ENCODE results near the gene TMEM267. TPM values are rescaled to one million over a fixed set of nuclear protein-coding genes. Genes with fewer than 3 reads are reported as not detected.

Gene TMEM267, protein sequence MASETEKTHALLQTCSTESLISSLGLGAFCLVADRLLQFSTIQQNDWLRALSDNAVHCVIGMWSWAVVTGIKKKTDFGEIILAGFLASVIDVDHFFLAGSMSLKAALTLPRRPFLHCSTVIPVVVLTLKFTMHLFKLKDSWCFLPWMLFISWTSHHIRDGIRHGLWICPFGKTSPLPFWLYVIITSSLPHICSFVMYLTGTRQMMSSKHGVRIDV
- 10.6 and 10.8 TPM in 2 replicates for total RNA-seq

DNA sequence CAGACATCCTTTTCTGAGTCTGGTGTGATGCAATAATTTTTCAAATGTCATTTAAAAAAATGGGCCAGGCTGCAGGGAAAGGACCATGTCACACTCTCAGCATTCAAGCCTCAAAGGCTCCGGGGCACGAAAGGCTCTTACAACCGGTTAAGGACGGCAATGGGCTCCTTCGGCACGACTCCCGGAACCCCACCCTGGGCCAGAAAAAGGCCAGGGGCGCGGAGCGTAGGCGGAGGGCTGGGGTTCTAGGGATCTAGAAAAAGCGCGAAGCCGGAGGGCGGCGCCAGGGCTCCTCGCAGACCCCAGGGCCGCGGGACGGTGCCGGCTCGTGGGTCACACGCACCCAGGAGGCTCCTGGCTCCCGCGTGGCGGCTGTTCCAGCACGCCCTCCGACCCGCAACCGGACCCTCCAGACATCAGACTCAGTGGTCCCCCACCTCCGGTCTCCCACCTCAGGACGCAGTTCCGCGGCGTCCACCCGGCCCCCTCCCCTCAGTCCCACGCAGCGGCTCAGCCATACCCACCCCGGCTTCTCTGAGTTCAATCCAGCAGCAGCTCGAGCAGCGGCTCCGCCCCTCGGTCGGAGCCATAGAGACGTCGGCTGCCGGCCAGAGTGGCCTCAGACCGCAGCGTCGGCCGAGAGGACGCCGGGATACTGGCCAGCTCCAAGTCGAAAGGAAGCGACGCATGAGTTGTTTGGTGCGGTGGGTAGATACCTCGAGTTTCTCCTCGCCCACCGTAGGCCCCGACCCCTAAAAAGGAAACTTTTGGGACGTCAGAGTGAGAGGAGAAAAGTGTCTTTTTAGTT, at the start of gene TMEM267:
Gene TMEM267, minus strand, starts transcription at position 568 of the 808 bp plus-strand sequence. CDS start 29,896 bp downstream, outside the sequence.

DNA sequence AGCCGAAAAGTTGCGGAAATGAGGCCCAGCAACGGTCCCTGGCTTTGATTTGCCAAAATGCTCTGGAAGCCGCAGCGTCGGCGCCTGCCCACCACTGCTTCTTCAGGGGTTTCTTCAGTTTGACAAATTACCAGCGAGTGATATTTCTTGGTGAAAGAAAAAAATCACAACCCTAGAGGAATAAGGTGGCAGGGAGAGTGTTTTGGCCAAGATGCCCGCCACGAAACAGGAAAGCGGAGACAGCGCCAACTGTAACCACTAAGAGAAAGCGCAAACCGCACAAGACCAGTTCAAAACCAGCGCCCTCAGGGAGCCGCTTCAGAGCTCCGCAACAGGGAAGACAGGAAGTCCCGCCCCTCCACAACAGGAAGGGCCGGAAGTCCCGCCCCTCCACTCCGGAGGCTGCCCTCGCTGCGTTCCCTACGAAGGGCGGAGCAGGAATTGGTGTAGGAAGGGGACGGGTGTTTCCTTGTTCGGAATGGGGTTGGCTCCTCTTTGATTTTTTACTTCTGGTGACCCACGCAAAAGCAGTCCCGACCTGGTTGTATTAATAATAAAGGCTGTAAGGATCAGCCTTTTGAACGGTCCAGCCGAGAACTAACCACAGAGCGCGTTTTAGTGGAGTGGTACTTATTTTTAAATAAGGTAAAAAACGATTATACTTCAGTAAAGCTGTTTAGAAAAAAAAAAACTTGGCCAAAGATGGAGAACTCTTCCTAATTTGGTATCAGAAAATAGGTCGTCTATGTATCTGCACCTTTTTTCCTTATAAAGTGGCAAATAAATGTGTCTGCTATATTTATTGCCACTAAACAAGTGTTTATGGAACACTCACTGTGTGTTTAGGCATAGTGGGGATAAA, 31.4 kb upstream of the TMEM267 start, which contains the start of gene C5orf34:
Gene C5orf34, minus strand, starts transcription at position 333 of the 862 bp plus-strand sequence. CDS start 5,809 bp downstream, outside the sequence.

GRCh38 chr5:43412156-43412555, 71.5 kb downstream of the TMEM267 start, which contains the start of gene CCL28:
Gene CCL28, minus strand, starts transcription at chr5:43412391. Its CDS starts 75 bp downstream, at chr5:43412316.

Other genes with a start within 250 kb of the TMEM267 start
- 27.4 and 27.6 TPM in 2 replicates for gene HMGCS1, start 170.5 kb downstream of the TMEM267 start, total RNA-seq
- 0.67 and 1.8 TPM in 2 replicates for gene CCL28, start 71.5 kb downstream of the TMEM267 start, total RNA-seq
- 4.3 and 5.2 TPM in 2 replicates for gene C5orf34, start 31.3 kb upstream of the TMEM267 start, total RNA-seq
- gene PAIP1, start 73.2 kb upstream of the TMEM267 start, total RNA-seq = 77.7 and 94.1 TPM in 2 replicates
- gene NNT, start 119.3 kb upstream of the TMEM267 start, total RNA-seq = 36.7 and 38.6 TPM in 2 replicates

Measured in mammary microvascular endothelial cell (primary cell).